ENCODE results near the gene CPED1.

The CPED1 gene

DNA sequence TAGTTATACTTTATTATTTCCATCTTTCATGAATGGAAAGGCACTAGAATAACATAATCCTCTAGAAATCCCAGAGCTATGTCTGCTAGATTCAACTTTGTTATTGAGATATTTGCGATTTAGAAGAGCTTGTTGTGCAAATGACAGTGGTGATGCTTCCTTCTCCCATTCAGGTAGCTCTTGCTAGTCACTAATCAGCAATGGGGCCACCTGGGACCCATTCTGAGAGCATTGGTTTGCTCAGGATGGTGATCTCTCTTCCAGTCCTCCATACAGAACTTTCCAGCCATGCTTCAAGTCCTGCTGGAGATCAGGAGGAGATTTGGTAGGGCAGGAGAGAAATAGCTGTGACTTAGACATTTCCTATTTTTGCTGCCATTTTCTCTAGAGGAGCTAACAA, 274.5 kb downstream of the CPED1 start:
- no peak overlapping the region for H3K27ac Mint-ChIP-seq
- DNase-seq: no peak
- no peaks in the 10 kb centered on the region for H3K4me1 Mint-ChIP-seq
- no peak overlapping the region for H3K4me3 Mint-ChIP-seq
- H3K36me3 Mint-ChIP-seq: no peaks in the 10 kb centered on the region
- CTCF ChIA-PET: no interaction called here
- no peaks in the 10 kb centered on the region for H3K9me3 Mint-ChIP-seq
- no peaks in the 10 kb centered on the region for H3K27me3 Mint-ChIP-seq

DNA sequence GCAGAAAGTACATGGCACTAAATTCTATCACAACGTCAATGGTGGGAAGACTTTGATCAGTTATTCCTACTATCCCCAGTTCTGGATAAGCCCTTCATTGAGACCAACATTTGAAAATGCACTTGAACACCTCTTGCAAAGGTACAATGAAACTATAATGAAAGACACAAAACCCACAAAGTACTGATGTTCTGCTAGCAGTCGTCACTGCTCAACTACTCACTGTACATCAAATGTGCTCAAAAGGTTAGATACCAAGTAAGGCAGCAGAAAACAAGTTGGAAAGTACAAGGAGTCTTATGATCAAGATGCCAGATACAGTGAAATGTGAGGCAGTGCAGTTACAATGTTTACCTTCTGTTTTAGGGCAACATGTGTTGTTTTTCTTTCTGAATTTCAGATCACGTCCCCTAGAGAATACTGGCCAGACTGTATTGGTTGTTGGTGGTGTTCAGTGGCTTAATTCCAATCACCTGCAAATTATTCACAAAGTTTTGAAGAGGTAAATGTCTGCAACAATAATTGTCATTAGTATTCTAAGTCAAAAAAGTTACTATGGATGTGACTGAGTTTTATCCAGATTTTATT, 277.9 kb downstream of the CPED1 start:
- no peak overlapping the region for H3K27ac Mint-ChIP-seq
- DNase-seq: no peak
- H3K9me3 Mint-ChIP-seq: no peaks in the 10 kb centered on the region
- H3K36me3 Mint-ChIP-seq: no peaks in the 10 kb centered on the region
- no peak overlapping the region for H3K4me3 Mint-ChIP-seq
- H3K27me3 Mint-ChIP-seq: no peaks in the 10 kb centered on the region
- H3K4me1 Mint-ChIP-seq: no peaks in the 10 kb centered on the region
- CTCF ChIA-PET: no interaction called here

DNA sequence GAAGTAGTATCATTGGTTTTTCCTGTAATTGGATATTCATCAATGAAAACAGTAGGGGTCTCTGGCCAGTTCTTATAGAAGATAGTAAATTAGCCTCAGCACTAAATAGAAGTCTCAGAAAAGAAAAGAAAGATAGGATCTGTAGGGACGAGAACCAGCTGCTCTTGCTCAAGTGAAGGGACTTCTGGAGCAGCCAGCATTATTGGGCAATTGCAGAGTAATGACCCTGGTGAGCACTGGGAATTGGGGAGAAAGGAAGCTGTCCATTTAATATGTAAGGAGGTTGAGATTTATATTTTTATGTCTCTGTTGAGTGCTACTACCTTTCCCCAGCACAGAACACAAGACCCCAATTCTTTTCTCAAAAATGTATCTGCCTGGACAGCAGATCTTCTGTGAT, 279.1 kb downstream of the CPED1 start:
- no peaks in the 10 kb centered on the region for H3K27me3 Mint-ChIP-seq
- H3K27ac Mint-ChIP-seq: no peak overlapping the region
- CTCF ChIA-PET: no interaction called here
- no peak overlapping the region for H3K4me3 Mint-ChIP-seq
- no peaks in the 10 kb centered on the region for H3K9me3 Mint-ChIP-seq
- no peak for DNase-seq
- no peaks in the 10 kb centered on the region for H3K36me3 Mint-ChIP-seq
- H3K4me1 Mint-ChIP-seq: no peaks in the 10 kb centered on the region

DNA sequence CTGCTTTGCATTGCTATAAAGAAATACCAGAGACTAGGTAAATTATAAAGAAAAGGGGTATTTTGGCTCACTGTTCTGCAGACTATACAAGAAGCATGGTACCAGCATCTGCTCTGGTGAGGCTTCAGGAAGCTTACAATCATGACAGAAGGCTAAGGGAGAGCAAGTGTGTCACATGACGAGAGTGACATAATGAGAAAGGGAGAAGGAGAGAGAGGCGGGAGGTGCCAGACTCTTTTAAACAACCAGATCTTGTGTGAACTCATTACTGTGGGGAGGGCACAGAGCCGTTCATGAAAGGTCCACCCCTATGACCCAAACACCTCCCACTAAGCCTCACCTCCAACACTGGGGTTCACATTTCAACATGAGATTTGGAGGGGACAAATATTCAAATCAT, 281.3 kb downstream of the CPED1 start:
- no peak overlapping the region for H3K4me3 Mint-ChIP-seq
- H3K27ac Mint-ChIP-seq: no peak overlapping the region
- CTCF ChIA-PET: no interaction called here
- H3K4me1 Mint-ChIP-seq: no peaks in the 10 kb centered on the region
- no peaks in the 10 kb centered on the region for H3K36me3 Mint-ChIP-seq
- no peaks in the 10 kb centered on the region for H3K9me3 Mint-ChIP-seq
- DNase-seq: no peak
- H3K27me3 Mint-ChIP-seq: no peaks in the 10 kb centered on the region

DNA sequence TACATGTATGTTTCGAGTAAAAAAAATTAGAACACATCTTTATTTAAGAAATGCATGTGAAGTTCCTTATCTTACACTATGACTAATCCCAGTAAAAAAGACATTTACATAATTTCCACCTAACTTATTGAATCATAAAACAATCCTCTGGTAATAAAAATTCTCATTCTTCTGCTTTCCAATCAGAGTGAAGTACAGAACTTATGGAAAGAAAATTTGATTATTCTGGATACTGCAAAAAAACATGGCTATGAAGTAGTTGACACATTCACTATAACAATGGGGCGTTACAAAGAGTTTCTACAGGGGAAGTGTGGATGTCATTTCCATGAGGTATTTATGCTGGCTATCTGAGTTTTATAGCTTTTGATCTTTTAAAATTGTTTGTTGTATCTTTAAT, 282.6 kb downstream of the CPED1 start:
- H3K4me1 Mint-ChIP-seq: no peaks in the 10 kb centered on the region
- H3K4me3 Mint-ChIP-seq: no peak overlapping the region
- no peaks in the 10 kb centered on the region for H3K36me3 Mint-ChIP-seq
- H3K9me3 Mint-ChIP-seq: no peaks in the 10 kb centered on the region
- no peaks in the 10 kb centered on the region for H3K27me3 Mint-ChIP-seq
- CTCF ChIA-PET: no interaction called here
- no peak overlapping the region for H3K27ac Mint-ChIP-seq
- no peak for DNase-seq

DNA sequence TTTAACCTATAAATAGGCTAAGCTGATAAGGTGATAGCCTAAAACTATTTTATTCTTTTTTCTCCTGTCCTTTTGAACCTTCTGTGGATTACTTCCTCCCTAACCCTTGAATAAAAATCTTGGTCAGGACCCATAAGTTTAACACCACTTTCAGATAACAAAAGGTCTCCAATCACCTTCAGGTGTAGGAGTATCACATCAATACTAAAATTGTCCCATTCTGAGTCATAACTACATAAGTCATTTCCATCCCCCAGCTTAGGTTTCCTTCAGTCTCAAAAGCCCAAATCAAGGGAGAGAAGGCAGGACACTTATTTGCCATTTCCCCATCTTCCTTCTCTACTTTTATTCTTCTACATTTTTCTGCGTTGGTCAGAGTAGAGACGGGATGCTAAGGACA, 283.4 kb downstream of the CPED1 start:
- Mint-ChIP-seq H3K4me1 (no peaks in the 10 kb centered on the region), H3K4me3 (no peak overlapping the region), H3K27me3 (no peaks in the 10 kb centered on the region), H3K36me3 (no peaks in the 10 kb centered on the region), H3K9me3 (no peaks in the 10 kb centered on the region), H3K27ac (no peak overlapping the region)
- no peak for DNase-seq
- CTCF ChIA-PET: no interaction called here

DNA sequence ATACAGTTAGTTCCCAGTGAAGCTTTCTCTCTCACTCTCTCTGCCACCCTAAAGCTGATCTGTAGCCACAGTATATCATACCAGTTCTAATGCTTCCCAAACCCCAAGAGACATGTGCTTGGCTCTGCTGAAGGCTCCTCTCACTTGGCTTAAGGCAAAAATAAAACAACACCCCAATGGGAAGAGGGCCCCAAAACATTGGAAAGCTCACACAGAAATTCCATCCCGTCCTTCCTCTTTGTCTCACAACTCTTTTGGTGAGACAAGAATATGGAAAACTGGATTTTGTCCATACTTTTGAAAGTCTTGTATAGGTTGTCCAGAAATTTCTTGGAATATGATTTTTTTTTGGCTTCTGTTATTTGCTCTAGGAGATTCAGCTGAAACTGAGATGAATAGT, 284.2 kb downstream of the CPED1 start:
- Mint-ChIP-seq H3K4me1 (no peaks in the 10 kb centered on the region), H3K9me3 (no peaks in the 10 kb centered on the region), H3K27me3 (no peaks in the 10 kb centered on the region), H3K27ac (no peak overlapping the region), H3K4me3 (no peak overlapping the region), H3K36me3 (no peaks in the 10 kb centered on the region)
- CTCF ChIA-PET: no interaction called here
- no peak for DNase-seq

DNA sequence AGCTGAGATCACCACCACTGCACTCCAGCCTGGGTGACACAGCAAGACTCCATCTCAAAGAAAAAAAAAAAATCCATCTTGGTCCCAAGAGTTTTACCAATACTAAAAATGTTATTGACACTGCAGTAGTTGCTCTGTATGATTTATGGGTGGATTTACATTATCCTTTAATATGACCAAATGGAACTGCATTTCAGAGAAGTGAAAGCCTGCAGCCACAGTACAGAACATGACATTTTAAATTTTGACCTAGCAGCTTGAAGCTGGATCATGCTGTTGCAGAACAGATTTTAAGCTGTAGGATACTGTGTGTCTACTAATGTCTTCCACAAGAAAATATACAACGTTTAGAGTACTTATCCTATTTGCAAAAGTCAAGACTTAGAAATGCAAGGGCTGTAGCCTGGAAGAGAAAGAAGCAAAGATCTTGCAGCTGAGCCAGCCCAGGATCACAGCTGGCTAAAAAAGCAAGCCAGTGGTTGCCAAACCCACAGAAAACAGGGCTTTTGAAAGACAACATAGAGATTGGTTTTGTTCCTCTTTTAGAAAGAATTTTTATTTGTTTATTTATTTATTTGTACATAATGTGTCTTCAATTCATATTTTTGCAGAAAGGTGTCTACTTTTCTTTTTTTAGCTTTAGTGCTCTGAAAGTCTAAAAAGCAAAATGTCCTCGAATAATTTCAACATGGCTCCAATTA, 285.1 kb downstream of the CPED1 start:
- no peaks in the 10 kb centered on the region for H3K4me1 Mint-ChIP-seq
- CTCF ChIA-PET: no interaction called here
- H3K27ac Mint-ChIP-seq: no peak overlapping the region
- DNase-seq: no peak
- H3K9me3 Mint-ChIP-seq: no peaks in the 10 kb centered on the region
- H3K36me3 Mint-ChIP-seq: no peaks in the 10 kb centered on the region
- no peaks in the 10 kb centered on the region for H3K27me3 Mint-ChIP-seq
- H3K4me3 Mint-ChIP-seq: no peak overlapping the region

DNA sequence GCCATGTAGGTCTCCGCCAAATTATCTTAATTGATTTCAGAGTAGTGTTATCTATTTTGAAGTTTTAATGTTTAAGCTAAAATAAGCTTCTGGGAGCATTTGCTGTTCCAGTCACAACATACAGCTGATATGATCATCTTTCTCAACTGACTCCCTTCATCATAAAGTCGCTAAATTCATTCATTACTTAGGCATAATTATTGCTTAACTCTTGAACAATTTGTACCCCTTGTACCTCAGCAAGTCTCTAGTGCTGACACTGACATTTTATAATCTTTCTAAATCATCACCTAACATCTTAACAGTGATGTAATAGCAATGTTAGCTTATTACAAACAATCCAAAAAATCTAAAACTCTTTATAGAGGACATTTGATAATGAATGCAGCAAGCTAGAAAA, 286.0 kb downstream of the CPED1 start:
- Mint-ChIP-seq H3K4me3 (no peak overlapping the region), H3K9me3 (no peaks in the 10 kb centered on the region), H3K36me3 (no peaks in the 10 kb centered on the region), H3K27ac (no peak overlapping the region), H3K27me3 (no peaks in the 10 kb centered on the region), H3K4me1 (no peaks in the 10 kb centered on the region)
- DNase-seq: no peak
- CTCF ChIA-PET: no interaction called here

DNA sequence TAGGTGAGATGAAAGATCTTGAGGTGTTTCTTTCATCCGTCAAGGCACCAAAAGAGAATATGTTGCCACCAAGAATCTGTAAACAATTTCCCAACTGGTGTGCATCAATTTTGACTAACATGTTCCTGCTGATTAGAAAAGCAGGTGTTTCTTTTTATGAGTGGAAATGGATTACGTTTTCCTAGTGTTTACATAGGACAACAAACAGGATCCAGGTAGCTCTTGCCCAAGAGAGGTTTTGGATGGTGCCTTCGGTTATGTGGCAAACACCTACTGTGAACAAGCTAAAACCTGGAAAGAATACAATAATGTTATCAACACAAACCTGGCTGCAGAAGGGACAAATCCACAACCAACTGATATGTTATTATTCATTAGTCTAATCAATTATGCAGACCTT, 286.7 kb downstream of the CPED1 start:
- H3K4me3 Mint-ChIP-seq: no peak overlapping the region
- no peak overlapping the region for H3K27ac Mint-ChIP-seq
- no peaks in the 10 kb centered on the region for H3K27me3 Mint-ChIP-seq
- no peak for DNase-seq
- H3K36me3 Mint-ChIP-seq: no peaks in the 10 kb centered on the region
- H3K9me3 Mint-ChIP-seq: no peaks in the 10 kb centered on the region
- CTCF ChIA-PET: no interaction called here
- H3K4me1 Mint-ChIP-seq: no peaks in the 10 kb centered on the region

DNA sequence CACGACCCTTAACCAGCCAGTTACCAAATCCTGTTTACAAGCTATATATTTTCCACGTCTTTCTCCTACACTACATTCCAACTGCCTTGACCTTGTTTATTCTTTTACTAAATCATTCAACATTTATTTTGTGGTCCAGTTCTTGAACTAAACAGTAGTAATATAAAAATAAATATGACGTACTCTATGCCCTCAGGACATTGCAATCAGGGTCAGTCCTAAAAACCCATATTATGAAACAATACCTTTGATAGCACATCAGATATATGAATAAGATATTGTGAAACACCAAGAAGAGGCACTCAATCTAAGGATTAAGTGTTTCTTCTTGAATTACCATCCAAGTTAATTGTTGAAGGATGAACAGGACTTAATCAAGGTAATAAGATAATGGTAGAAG, 287.8 kb downstream of the CPED1 start:
- no peaks in the 10 kb centered on the region for H3K4me1 Mint-ChIP-seq
- H3K36me3 Mint-ChIP-seq: no peaks in the 10 kb centered on the region
- no peak for DNase-seq
- no peak overlapping the region for H3K4me3 Mint-ChIP-seq
- no peak overlapping the region for H3K27ac Mint-ChIP-seq
- no peaks in the 10 kb centered on the region for H3K27me3 Mint-ChIP-seq
- no peaks in the 10 kb centered on the region for H3K9me3 Mint-ChIP-seq
- CTCF ChIA-PET: interaction anchor here (0.6 to 1.5 kb wide), 3 partner anchors 59 to 195 kb away, joined by 3 read pairs; no protein-coding TSS in a partner anchor

DNA sequence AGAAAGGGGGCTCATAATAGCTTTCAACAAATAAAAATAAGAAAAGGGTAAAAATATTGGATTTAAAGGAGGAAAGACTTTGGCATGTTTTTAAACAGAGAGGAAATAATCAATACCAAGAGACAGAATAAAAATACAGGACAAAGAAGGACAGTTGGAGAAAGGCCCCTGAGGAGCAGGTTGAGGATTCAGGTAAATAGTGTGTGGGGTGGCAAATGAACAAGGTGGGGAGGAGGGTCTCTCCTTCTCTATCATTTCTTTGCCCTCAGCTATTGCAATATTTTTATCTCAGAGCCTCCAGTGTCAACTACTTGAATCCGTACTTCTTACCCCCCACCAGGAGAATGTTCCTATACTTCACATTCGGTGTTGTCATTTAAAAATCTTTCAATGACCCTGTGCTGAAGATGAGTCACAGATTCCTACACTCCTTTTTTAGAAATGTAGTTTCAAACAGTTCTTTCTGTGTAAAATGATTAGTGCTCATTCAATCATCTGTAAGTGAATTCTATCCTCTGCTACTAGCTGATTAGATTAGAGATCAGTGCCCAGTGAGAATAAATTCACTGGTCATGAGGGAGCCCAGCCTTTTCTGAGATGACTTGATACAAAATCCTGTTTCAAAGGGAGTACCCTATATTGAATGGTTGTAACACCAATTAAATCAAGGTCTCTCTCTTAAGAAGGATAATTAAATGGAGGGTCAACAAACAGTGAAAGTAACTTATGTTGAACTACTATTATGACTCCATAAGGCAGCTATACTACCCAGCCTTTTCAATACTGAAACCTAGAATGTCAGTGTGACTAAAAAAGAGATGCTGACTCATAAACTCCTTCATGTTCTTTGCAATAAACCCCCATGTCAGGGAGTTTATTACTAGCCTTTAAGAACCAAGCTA, 289.9 kb downstream of the CPED1 start:
- Mint-ChIP-seq H3K9me3 (no peaks in the 10 kb centered on the region), H3K27me3 (no peaks in the 10 kb centered on the region), H3K36me3 (no peaks in the 10 kb centered on the region), H3K4me3 (no peak overlapping the region), H3K4me1 (no peaks in the 10 kb centered on the region), H3K27ac (no peak overlapping the region)
- DNase-seq: no peak
- CTCF ChIA-PET: interaction anchor here (0.9 kb wide), 1 partner anchor 16 kb away, joined by 3 read pairs; no protein-coding TSS in a partner anchor

DNA sequence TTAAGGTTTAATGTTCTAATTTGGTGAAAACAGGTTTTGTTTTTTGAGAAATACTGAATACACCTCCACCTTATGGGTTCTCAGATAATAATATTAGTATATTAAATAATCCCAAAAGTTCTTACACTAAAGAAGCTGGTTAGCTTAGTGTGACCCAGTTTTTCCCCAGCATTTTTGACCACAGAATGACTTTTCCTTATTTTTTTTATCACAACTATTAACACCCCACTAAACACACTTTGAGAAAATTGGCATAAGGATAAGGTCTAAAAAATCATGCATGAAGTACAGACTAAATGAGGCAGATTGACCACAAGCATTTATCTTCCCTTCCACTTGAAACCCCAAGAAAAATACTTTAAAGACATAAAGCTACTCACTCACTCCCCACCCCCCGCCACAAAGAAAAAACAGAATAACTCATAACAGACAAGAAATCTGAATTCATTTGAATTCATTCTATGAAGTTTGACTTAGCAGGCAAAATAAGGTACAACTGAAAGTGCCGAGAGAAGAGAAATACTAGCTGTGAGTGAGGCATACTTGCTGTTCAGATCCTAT, 290.6 kb downstream of the CPED1 start:
- no peak overlapping the region for H3K4me3 Mint-ChIP-seq
- CTCF ChIA-PET: interaction anchor here (0.9 kb wide), 1 partner anchor 15 kb away, joined by 3 read pairs; no protein-coding TSS in a partner anchor
- peaks cover under 1% of the 10 kb centered on the region for H3K9me3 Mint-ChIP-seq
- no peak overlapping the region for H3K27ac Mint-ChIP-seq
- no peaks in the 10 kb centered on the region for H3K36me3 Mint-ChIP-seq
- no peak for DNase-seq
- no peaks in the 10 kb centered on the region for H3K27me3 Mint-ChIP-seq
- H3K4me1 Mint-ChIP-seq: no peaks in the 10 kb centered on the region

DNA sequence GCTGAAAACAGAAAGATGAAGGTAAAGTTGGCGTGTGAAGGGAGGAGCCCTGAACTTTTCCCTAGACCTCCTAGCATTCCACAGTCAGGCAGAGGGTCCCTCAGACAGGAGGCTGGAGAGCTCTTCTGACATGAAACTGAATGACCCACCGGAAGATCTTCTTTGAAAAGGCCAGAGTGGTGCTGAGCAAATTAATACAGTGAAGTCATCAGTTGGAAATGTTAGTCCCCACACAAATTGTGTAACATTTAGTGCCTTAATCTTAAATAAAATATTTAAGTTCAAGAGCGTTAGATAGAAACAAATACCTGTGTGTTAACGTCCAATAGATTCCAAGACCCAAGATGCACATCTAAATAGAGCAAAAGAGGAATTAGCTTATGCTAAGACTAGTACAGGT, 291.3 kb downstream of the CPED1 start:
- H3K4me3 Mint-ChIP-seq: no peak overlapping the region
- H3K9me3 Mint-ChIP-seq: peaks cover 2% of the 10 kb centered on the region
- CTCF ChIA-PET: no interaction called here
- no peaks in the 10 kb centered on the region for H3K4me1 Mint-ChIP-seq
- no peak for DNase-seq
- no peaks in the 10 kb centered on the region for H3K36me3 Mint-ChIP-seq
- H3K27me3 Mint-ChIP-seq: no peaks in the 10 kb centered on the region
- H3K27ac Mint-ChIP-seq: no peak overlapping the region
